ENCODE measurements around the gene DCAF12L1. TPM values are rescaled to one million over a fixed set of nuclear protein-coding genes. Genes with fewer than 3 reads are reported as not detected.

Gene DCAF12L1
- polyA plus RNA-seq, 1 experiment = not detected

DNA sequence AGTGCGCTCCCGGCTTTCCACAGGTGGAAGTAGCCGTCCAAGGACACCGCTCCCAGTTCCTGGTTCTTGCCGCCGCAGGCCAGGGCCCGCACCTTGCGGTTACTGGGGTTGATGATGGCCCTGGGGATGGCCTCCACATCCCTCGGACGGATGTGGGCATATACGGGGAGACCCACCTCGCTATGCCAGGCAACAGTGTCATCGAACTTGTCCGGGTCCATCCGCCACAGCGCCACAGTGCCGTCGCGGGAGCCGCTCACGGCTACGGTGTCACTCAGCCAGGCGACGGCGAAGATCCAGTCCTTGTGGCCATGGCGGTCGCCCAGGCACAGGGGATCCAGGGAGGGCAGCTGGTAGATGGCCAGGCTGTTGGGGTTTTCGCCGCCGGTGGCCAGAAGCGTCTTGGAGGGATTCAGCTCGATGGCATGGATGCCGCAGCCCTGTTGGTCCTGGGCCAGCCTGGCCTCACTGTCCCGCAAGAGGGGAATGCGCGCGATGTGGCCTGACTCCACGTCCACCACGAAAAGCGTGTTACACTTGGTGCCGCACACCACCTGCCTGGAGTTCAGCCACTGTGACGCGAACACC is 795 bp downstream of the DCAF12L1 start:
- no peak for DNase-seq (ENCODE audit: low read depth)
- CTCF ChIA-PET = no interaction called here
- TF ChIP-seq, protein P1, sequence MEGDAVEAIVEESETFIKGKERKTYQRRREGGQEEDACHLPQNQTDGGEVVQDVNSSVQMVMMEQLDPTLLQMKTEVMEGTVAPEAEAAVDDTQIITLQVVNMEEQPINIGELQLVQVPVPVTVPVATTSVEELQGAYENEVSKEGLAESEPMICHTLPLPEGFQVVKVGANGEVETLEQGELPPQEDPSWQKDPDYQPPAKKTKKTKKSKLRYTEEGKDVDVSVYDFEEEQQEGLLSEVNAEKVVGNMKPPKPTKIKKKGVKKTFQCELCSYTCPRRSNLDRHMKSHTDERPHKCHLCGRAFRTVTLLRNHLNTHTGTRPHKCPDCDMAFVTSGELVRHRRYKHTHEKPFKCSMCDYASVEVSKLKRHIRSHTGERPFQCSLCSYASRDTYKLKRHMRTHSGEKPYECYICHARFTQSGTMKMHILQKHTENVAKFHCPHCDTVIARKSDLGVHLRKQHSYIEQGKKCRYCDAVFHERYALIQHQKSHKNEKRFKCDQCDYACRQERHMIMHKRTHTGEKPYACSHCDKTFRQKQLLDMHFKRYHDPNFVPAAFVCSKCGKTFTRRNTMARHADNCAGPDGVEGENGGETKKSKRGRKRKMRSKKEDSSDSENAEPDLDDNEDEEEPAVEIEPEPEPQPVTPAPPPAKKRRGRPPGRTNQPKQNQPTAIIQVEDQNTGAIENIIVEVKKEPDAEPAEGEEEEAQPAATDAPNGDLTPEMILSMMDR (IDR thresholded peaks at IDR 0.05; ENCODE audit: insufficient read depth, low read depth, low read length) = no peak
- Histone ChIP-seq H3K27me3 (ENCODE audit: control insufficient read depth, insufficient read depth, low read length) (no peaks in the 10 kb centered on the region), H3K36me3 (ENCODE audit: control insufficient read depth, insufficient read depth, low read length) (no peaks in the 10 kb centered on the region), H3K4me3 (ENCODE audit: low read depth, low read length) (no peak overlapping the region)
- POLR2A ChIA-PET = no interaction called here

DNA sequence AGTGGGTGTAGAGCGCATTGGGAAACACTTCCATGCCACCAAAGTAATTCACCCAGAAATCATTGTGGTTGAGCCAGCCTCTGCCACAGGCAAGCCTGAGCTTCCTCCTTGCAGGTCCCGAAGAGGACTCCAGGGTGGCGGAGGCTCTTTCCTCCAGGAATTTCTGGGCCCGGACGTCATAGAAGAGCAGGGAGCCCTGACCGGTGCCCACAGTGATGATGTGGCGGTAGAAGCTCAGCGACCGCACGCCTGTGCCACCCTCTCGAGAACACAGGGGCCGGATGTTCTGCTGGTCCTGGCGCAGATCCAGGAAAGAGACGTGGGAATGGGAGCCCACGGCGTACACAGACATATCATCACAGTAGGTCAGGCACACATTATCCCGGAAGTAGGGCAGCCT is 1.3 kb downstream of the DCAF12L1 start:
- DNase-seq (ENCODE audit: low read depth) = no peak
- H3K4me3 ChIP-seq (ENCODE audit: low read depth, low read length) = no peak overlapping the region
- TF ChIP-seq, protein P1 (IDR thresholded peaks at IDR 0.05; ENCODE audit: insufficient read depth, low read depth, low read length) = no peak
- ChIA-PET POLR2A (no interaction called here), CTCF (no interaction called here)
- H3K27me3 ChIP-seq (ENCODE audit: control insufficient read depth, insufficient read depth, low read length) = no peaks in the 10 kb centered on the region
- H3K36me3 ChIP-seq (ENCODE audit: control insufficient read depth, insufficient read depth, low read length) = no peaks in the 10 kb centered on the region

DNA sequence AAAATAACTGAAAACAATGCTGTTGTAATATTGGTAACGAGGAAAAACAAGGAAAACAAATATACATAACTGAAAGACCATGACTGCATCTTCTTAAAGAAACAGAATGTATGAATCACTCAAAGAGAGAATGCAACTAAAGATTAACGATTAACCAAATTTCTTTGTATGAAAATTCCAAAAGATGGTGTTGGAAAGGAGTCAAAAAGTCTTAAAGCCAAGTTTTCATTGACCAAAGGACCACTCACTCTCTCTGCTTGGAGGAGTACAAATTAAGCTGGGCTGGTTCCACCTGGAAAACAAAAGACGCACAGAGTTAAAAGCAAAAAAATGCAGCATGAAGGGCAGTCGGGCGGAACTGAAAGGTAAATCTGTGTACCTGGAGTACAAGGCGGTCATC is 1.8 kb downstream of the DCAF12L1 start:
- H3K27me3 ChIP-seq (ENCODE audit: control insufficient read depth, insufficient read depth, low read length) = no peaks in the 10 kb centered on the region
- no peak overlapping the region for H3K4me3 ChIP-seq (ENCODE audit: low read depth, low read length)
- POLR2A ChIA-PET = no interaction called here
- H3K36me3 ChIP-seq (ENCODE audit: control insufficient read depth, insufficient read depth, low read length) = no peaks in the 10 kb centered on the region
- no peak for DNase-seq (ENCODE audit: low read depth)
- CTCF ChIA-PET = no interaction called here
- TF ChIP-seq, protein P1 (IDR thresholded peaks at IDR 0.05; ENCODE audit: insufficient read depth, low read depth, low read length) = no peak

DNA sequence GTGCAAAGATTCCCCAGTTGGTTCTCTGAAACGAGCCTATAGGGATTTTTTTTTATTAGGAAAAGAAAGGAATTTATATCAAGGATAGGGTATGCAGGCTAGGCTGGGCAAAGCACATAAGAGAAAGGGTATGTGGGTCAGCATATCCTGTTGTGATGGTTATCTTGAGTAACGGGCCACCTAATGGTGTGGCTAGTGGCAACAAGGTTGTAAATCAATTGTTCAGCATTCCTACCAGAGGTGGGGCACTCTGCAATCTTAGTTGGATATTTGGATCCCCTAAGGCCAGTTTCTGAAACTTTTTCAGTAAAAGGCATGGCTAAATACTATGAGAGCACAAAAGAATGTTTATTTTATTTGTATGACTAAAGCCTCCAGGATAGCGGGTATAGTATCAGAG is 42.7 kb downstream of the DCAF12L1 start:
- TF ChIP-seq, protein P1 (IDR thresholded peaks at IDR 0.05; ENCODE audit: insufficient read depth, low read depth, low read length) = no peak
- no peaks in the 10 kb centered on the region for H3K27me3 ChIP-seq (ENCODE audit: control insufficient read depth, insufficient read depth, low read length)
- no peaks in the 10 kb centered on the region for H3K36me3 ChIP-seq (ENCODE audit: control insufficient read depth, insufficient read depth, low read length)
- DNase-seq (ENCODE audit: low read depth) = no peak
- CTCF ChIA-PET = no interaction called here
- POLR2A ChIA-PET = no interaction called here
- no peak overlapping the region for H3K4me3 ChIP-seq (ENCODE audit: low read depth, low read length)

Small RNA genes within 50 kb of the gene (small RNA-seq; reads per million reads assigned to genes)
- not detected for gene Z69908.1 (ENCODE audit: insufficient read length, low read depth, low replicate concordance)
